Stimulated activated CD4-positive, alpha-beta T cell treated with anti-CD3 and anti-CD28 coated beads, Interleukin-15, amount 100 ng/mL, for 24 hours (primary cell): ENCODE results near the gene GPR162.

ENCODE experiments used
- DNase-seq: peaks from one replicate; pipeline ENCODE4 v3.0.0-alpha.2; 2020

Gene GPR162

GRCh38 chr12:6823182-6824084 lies 1.8 kb downstream of the GPR162 start:
- no peak for DNase-seq

GRCh38 chr12:6824085-6824775 lies 2.6 kb downstream of the GPR162 start:
- no peak for DNase-seq

GRCh38 chr12:6824901-6825381 lies 3.3 kb downstream of the GPR162 start:
- no peak for DNase-seq

GRCh38 chr12:6825398-6826124 lies 3.9 kb downstream of the GPR162 start:
- peak; percentile 88 for DNase-seq

GRCh38 chr12:6826125-6826733 lies 4.6 kb downstream of the GPR162 start:
- no peak for DNase-seq

GRCh38 chr12:6826734-6827436 lies 5.3 kb downstream of the GPR162 start:
- no peak for DNase-seq

GRCh38 chr12:6827437-6827911 lies 5.9 kb downstream of the GPR162 start:
- peak; percentile 80 for DNase-seq

- peak; percentile 48 for DNase-seq
Measured at GRCh38 chr12:6827982-6828780, 6.6 kb downstream of the GPR162 start, which contains the start of gene P3H3. Gene P3H3 (plus strand): TSS chr12:6828407. CDS start chr12:6828441, 34 bp downstream.

- DNase-seq = peak; percentile 57
Measured at GRCh38 chr12:6828781-6829535, 7.3 kb downstream of the GPR162 start.

GRCh38 chr12:6829536-6830220 lies 8.1 kb downstream of the GPR162 start:
- DNase-seq = no peak

GRCh38 chr12:6830286-6830890 lies 8.8 kb downstream of the GPR162 start:
- DNase-seq = no peak

- DNase-seq = no peak
Measured at GRCh38 chr12:6830999-6831398, 9.4 kb downstream of the GPR162 start.

GRCh38 chr12:6831450-6831995 lies 9.9 kb downstream of the GPR162 start:
- DNase-seq = no peak

- no peak for DNase-seq
Measured at GRCh38 chr12:6832125-6832524, 10.5 kb downstream of the GPR162 start.

- DNase-seq = no peak
Measured at GRCh38 chr12:6833189-6833890, 11.7 kb downstream of the GPR162 start.

GRCh38 chr12:6834254-6834653 lies 12.6 kb downstream of the GPR162 start:
- no peak for DNase-seq

- DNase-seq = no peak
Measured at GRCh38 chr12:6834873-6835272, 13.3 kb downstream of the GPR162 start.

- no peak for DNase-seq
Measured at GRCh38 chr12:6836851-6837250, 15.2 kb downstream of the GPR162 start.
